Loucy (cell line): ENCODE measurements around the gene AZI2.

Experiments used
- H2AFZ ChIP-seq: fragments of 200-600 bp; sonication (generic); 2 replicates; pipeline ENCODE4 v1.6.0; 2016; ENCODE audit warnings: antibody characterized with exemption, mild to moderate bottlenecking, low read length, moderate library complexity
- H3F3A ChIP-seq: fragments of 200-600 bp; 2 replicates; pipeline ENCODE4 v1.6.0; 2016; ENCODE audit warnings: antibody characterized with exemption, low read depth, mild to moderate bottlenecking
- H3K27me3 ChIP-seq: fragments of 200-600 bp; sonication (generic); 2 replicates; pipeline ENCODE4 v1.6.1; 2014; ENCODE audit warnings: low read length, mild to moderate bottlenecking; ENCODE audit not compliant: insufficient read depth, poor library complexity, severe bottlenecking
- H3K36me3 ChIP-seq: fragments of 200-600 bp; sonication (generic); 2 replicates; pipeline ENCODE4 v1.6.1; 2016; ENCODE audit warnings: low read length; ENCODE audit not compliant: insufficient read depth
- H3K4me1 ChIP-seq: fragments of 200-600 bp; sonication (generic); 2 replicates; pipeline ENCODE4 v1.5.1; 2014; ENCODE audit warnings: low read length, mild to moderate bottlenecking; ENCODE audit not compliant: insufficient read depth, poor library complexity, severe bottlenecking
- H3K4me2 ChIP-seq: fragments of 200-600 bp; sonication (generic); 2 replicates; pipeline ENCODE4 v1.6.0; 2014; ENCODE audit warnings: antibody characterized with exemption, low read length, low read depth, mild to moderate bottlenecking; ENCODE audit not compliant: poor library complexity, severe bottlenecking
- H3K4me3 ChIP-seq: fragments of 200-600 bp; sonication (generic); 2 replicates; pipeline ENCODE4 v1.5.1; 2014; ENCODE audit warnings: low read length, mild to moderate bottlenecking, mixed read lengths; ENCODE audit not compliant: poor library complexity, severe bottlenecking
- H3K79me2 ChIP-seq: fragments of 200-600 bp; sonication (generic); 2 replicates; pipeline ENCODE4 v1.6.1; 2014; ENCODE audit warnings: low read length; ENCODE audit not compliant: insufficient read depth
- H3K9ac ChIP-seq: fragments of 200-600 bp; sonication (generic); 2 replicates; pipeline ENCODE4 v1.6.0; 2014; ENCODE audit warnings: mild to moderate bottlenecking, low read depth, low read length, moderate library complexity; ENCODE audit not compliant: poor library complexity, severe bottlenecking
- H3K9me2 ChIP-seq: fragments of 200-600 bp; sonication (generic); replicated peaks from 2 replicates; pipeline ENCODE4 v1.6.1; 2016; ENCODE audit warnings: low read depth, low read length, mixed read lengths
- H3K9me3 ChIP-seq: fragments of 200-600 bp; sonication (generic); 2 replicates; pipeline ENCODE4 v1.6.1; 2014; ENCODE audit warnings: mild to moderate bottlenecking, antibody characterized with exemption, low read length, low read depth; ENCODE audit not compliant: insufficient read depth
- H4K20me1 ChIP-seq: fragments of 200-600 bp; sonication (generic); 2 replicates; pipeline ENCODE4 v1.6.0; 2014; ENCODE audit warnings: antibody characterized with exemption, low read length, mild to moderate bottlenecking; ENCODE audit not compliant: insufficient read depth, poor library complexity, severe bottlenecking
- EZH2phosphoT487 ChIP-seq: fragments of 200-600 bp; IDR thresholded peaks from 2 replicates; pipeline ENCODE4 v1.6.1; 2018; ENCODE audit warnings: antibody characterized with exemption, mild to moderate bottlenecking, moderate library complexity, borderline replicate concordance
- TF ChIP-seq, protein P1 (sequence below): fragments of 200-600 bp; sonication (generic); conservative IDR thresholded peaks from 2 replicates; pipeline ENCODE4 v1.5.1; 2014; ENCODE audit warnings: mild to moderate bottlenecking, antibody characterized with exemption, low read length

The AZI2 gene

DNA sequence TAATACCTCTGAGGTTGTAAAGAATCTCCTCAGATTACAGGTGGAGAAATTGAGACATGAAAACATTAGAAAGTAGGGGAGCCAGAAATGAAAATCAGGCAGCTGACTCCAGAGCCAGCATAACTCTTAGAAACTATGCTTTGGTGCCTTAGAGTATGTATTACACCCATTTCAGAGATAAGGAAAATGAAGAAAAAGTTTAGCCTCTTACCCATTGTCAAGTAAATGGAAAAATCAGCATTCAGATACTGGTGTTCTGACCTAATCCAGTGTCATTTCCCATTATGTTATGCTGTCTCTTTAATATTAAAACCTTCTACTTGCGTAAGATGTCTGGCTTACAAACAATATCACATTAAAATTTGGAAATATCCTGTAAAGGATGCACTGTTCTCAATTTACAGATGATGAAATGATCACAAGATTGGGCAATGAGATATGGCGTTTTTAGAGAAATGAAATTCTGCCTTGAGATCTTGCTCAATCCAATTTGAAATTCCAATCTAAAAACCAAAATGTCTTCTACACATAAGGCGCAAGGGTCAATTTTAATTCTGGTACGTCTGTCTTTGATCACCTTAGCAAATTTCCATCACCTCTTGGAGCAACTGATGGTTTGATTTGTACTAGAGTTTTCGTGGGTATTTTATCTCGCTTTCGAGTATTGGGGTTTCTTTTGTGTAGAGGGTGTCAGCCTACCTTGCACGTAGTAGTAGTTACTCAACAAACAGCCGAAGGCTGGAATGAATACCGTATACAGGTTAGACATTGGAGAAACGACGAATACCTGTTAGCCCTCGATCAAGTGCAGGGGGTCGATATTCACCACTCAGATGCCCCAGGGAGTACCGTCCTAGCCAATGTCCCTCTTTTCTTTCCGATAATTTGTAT lies 1.0 kb downstream of the AZI2 start:
- peaks cover 60% of the 10 kb centered on the region for H3K79me2 ChIP-seq
- TF ChIP-seq EZH2phosphoT487 = no peak
- TF ChIP-seq, protein P1, sequence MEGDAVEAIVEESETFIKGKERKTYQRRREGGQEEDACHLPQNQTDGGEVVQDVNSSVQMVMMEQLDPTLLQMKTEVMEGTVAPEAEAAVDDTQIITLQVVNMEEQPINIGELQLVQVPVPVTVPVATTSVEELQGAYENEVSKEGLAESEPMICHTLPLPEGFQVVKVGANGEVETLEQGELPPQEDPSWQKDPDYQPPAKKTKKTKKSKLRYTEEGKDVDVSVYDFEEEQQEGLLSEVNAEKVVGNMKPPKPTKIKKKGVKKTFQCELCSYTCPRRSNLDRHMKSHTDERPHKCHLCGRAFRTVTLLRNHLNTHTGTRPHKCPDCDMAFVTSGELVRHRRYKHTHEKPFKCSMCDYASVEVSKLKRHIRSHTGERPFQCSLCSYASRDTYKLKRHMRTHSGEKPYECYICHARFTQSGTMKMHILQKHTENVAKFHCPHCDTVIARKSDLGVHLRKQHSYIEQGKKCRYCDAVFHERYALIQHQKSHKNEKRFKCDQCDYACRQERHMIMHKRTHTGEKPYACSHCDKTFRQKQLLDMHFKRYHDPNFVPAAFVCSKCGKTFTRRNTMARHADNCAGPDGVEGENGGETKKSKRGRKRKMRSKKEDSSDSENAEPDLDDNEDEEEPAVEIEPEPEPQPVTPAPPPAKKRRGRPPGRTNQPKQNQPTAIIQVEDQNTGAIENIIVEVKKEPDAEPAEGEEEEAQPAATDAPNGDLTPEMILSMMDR = no peak
- H3K4me2 ChIP-seq = peak overlapping the region; percentile 84
- H3K4me1 ChIP-seq = peaks cover 68% of the 10 kb centered on the region
- H2AFZ ChIP-seq = peak overlapping the region; percentile 99
- no peaks in the 10 kb centered on the region for H3K9me2 ChIP-seq
- H4K20me1 ChIP-seq = peaks cover 12% of the 10 kb centered on the region
- no peaks in the 10 kb centered on the region for H3K27me3 ChIP-seq
- H3K9me3 ChIP-seq = no peaks in the 10 kb centered on the region
- H3K4me3 ChIP-seq = peak overlapping the region; percentile 86
- H3K9ac ChIP-seq = peak overlapping the region; percentile 87
- no peaks in the 10 kb centered on the region for H3F3A ChIP-seq
- no peaks in the 10 kb centered on the region for H3K36me3 ChIP-seq

DNA sequence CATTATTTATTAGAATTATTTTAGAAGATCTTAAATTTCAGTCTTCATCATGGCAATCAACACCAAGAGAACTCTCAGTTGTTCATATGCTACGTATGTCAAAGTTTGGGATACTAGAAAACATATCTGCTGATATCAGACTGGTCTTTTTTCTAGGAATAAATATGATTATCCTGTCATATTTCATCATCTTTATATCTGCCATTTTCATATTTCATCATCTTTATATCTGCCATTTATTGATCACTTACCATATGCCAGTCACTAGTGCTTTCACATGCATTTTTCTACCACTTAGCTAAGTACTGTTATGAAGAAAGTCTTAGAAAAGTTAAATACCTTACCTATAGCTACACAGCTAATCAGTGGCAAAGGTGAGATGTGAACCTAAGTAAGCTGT lies 2.9 kb downstream of the AZI2 start:
- H3K9me2 ChIP-seq = no peaks in the 10 kb centered on the region
- peaks cover 74% of the 10 kb centered on the region for H3K79me2 ChIP-seq
- no peaks in the 10 kb centered on the region for H3F3A ChIP-seq
- TF ChIP-seq EZH2phosphoT487 = no peak
- TF ChIP-seq, protein P1 = no peak
- H3K36me3 ChIP-seq = no peaks in the 10 kb centered on the region
- H3K4me1 ChIP-seq = peaks cover 71% of the 10 kb centered on the region
- peak overlapping the region; percentile 52 for H3K9ac ChIP-seq
- H3K4me2 ChIP-seq = peak overlapping the region; percentile 84
- H4K20me1 ChIP-seq = peaks cover 14% of the 10 kb centered on the region
- H3K4me3 ChIP-seq = peak overlapping the region; percentile 86
- no peaks in the 10 kb centered on the region for H3K27me3 ChIP-seq
- no peak overlapping the region for H2AFZ ChIP-seq
- no peaks in the 10 kb centered on the region for H3K9me3 ChIP-seq

DNA sequence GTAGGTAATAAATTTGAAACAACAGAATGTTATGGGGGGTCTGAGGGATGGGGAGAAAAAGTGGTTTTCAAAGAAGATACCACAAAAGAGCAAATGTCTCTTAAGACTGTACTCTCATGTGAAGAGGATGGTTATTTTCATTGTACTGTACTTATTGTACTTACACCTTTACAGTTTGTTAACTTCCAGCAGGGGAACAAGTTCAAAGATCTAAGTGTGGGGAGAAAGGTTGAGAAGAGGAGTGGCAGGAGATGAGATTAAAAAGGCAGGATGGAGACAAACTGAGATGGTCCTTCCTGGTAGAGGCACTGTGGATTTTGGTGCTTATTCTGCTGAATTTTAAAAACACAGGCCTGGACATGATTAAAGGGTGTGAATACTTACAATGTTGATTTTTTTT lies 5.5 kb downstream of the AZI2 start:
- no peaks in the 10 kb centered on the region for H3K9me3 ChIP-seq
- H4K20me1 ChIP-seq = peaks cover 14% of the 10 kb centered on the region
- no peaks in the 10 kb centered on the region for H3F3A ChIP-seq
- no peak for TF ChIP-seq EZH2phosphoT487
- TF ChIP-seq, protein P1 = no peak
- H3K36me3 ChIP-seq = peaks cover 11% of the 10 kb centered on the region; the same call in 1 of the 2 replicates
- no peaks in the 10 kb centered on the region for H3K27me3 ChIP-seq
- H3K4me2 ChIP-seq = peak overlapping the region; percentile 84
- no peak overlapping the region for H2AFZ ChIP-seq
- H3K4me3 ChIP-seq = peak overlapping the region; percentile 64
- no peaks in the 10 kb centered on the region for H3K9me2 ChIP-seq
- H3K9ac ChIP-seq = peak overlapping the region; percentile 51
- H3K79me2 ChIP-seq = peaks cover 64% of the 10 kb centered on the region
- peaks cover 62% of the 10 kb centered on the region for H3K4me1 ChIP-seq
